T-helper 9 cell (primary cell): ENCODE measurements around the gene SLC25A47.
"Not testable (repeated sequence)": the region's sequence is repeated elsewhere in the genome, so short reads cannot be mapped to it uniquely, and the experiment has no call there.

ENCODE experiments used
- DNase-seq: peaks from one replicate; pipeline ENCODE4 v3.0.0-alpha.2; 2020

The SLC25A47 gene

GRCh38 chr14:100306101-100306997, 16.8 kb upstream of the SLC25A47 start, which contains the start of gene SLC25A29:
TSS of gene SLC25A29 (minus strand) at chr14:100306444. CDS start at chr14:100306232, 212 bp downstream.
- DNase-seq, result peak; percentile 56

GRCh38 chr14:100306998-100307765, 16.0 kb upstream of the SLC25A47 start:
- no peak for DNase-seq

GRCh38 chr14:100307766-100308426, 15.2 kb upstream of the SLC25A47 start:
- no peak for DNase-seq

- not testable (repeated sequence) for DNase-seq
Observed at GRCh38 chr14:100308427-100308792, 14.7 kb upstream of the SLC25A47 start.

GRCh38 chr14:100309028-100309737, 14.0 kb upstream of the SLC25A47 start:
- no peak for DNase-seq

- not testable (repeated sequence) for DNase-seq
Observed at GRCh38 chr14:100312110-100312876, 10.8 kb upstream of the SLC25A47 start.

GRCh38 chr14:100312877-100313400, 10.2 kb upstream of the SLC25A47 start:
- DNase-seq, result no peak

- DNase-seq, result no peak
Observed at GRCh38 chr14:100313464-100314230, 9.5 kb upstream of the SLC25A47 start.

- DNase-seq, result no peak
Observed at GRCh38 chr14:100314724-100315123, 8.4 kb upstream of the SLC25A47 start.

- DNase-seq, result no peak
Observed at GRCh38 chr14:100317389-100317788, 5.8 kb upstream of the SLC25A47 start.

GRCh38 chr14:100317912-100318808, 5.0 kb upstream of the SLC25A47 start:
- peak; percentile 60 for DNase-seq

- no peak for DNase-seq
Observed at GRCh38 chr14:100320157-100320856, 2.8 kb upstream of the SLC25A47 start.

GRCh38 chr14:100321473-100322137, 1.5 kb upstream of the SLC25A47 start:
- DNase-seq, result no peak

GRCh38 chr14:100322138-100322957, 791 bp upstream of the SLC25A47 start:
- no peak for DNase-seq

GRCh38 chr14:100323942-100324307, 786 bp downstream of the SLC25A47 start:
- no peak for DNase-seq

- DNase-seq, result no peak
Observed at GRCh38 chr14:100325231-100325632, 2.1 kb downstream of the SLC25A47 start.

GRCh38 chr14:100325958-100326357, 2.8 kb downstream of the SLC25A47 start:
- no peak for DNase-seq
